ENCODE results near the gene MYO18B. TPM values are rescaled to one million over a fixed set of nuclear protein-coding genes. Genes with fewer than 3 reads are reported as not detected.

Gene MYO18B
- total RNA-seq, 1 experiment from 2014 or later: 0.11 TPM

GRCh38 chr22:25911243-25911972 is 169.4 kb downstream of the MYO18B start:
- Histone ChIP-seq H3K4me3 (no peak overlapping the region), H3K36me3 (no peaks in the 10 kb centered on the region)
- no peak for DNase-seq (ENCODE audit: low read depth in 1 of 2, low spot score in 2 of 2)

GRCh38 chr22:25919452-25919851 is 177.5 kb downstream of the MYO18B start:
- no peak for DNase-seq (ENCODE audit: low read depth in 1 of 2, low spot score in 2 of 2)
- Histone ChIP-seq H3K27me3 (replicated peaks) (peaks cover 44% of the 10 kb centered on the region), H3K9me3 (replicated peaks) (no peaks in the 10 kb centered on the region), H3K4me3 (no peak overlapping the region), H3K4me1 (replicated peaks) (no peaks in the 10 kb centered on the region), H3K36me3 (no peaks in the 10 kb centered on the region), H3K27ac (no peak overlapping the region)

More at GRCh38 chr22:25911243-25911972, 169.4 kb downstream of the MYO18B start:
- peaks cover 48% of the 10 kb centered on the region for H3K27me3 ChIP-seq (replicated peaks)
- no peaks in the 10 kb centered on the region for H3K9me3 ChIP-seq (replicated peaks)
- no peak overlapping the region for H3K27ac ChIP-seq
- no peaks in the 10 kb centered on the region for H3K4me1 ChIP-seq (replicated peaks)

GRCh38 chr22:25922141-25922540 is 180.2 kb downstream of the MYO18B start:
- H3K27ac ChIP-seq: no peak overlapping the region
- H3K9me3 ChIP-seq (replicated peaks): no peaks in the 10 kb centered on the region
- DNase-seq (ENCODE audit: low read depth in 1 of 2, low spot score in 2 of 2): no peak
- H3K4me1 ChIP-seq (replicated peaks): no peaks in the 10 kb centered on the region
- H3K4me3 ChIP-seq: no peak overlapping the region
- no peaks in the 10 kb centered on the region for H3K36me3 ChIP-seq
- peaks cover 38% of the 10 kb centered on the region for H3K27me3 ChIP-seq (replicated peaks)

- Histone ChIP-seq H3K27ac (no peak overlapping the region), H3K4me3 (no peak overlapping the region), H3K36me3 (no peaks in the 10 kb centered on the region), H3K27me3 (replicated peaks) (peaks cover 24% of the 10 kb centered on the region), H3K9me3 (replicated peaks) (no peaks in the 10 kb centered on the region), H3K4me1 (replicated peaks) (no peaks in the 10 kb centered on the region)
- DNase-seq (ENCODE audit: low read depth in 1 of 2, low spot score in 2 of 2): no peak
Measured at GRCh38 chr22:25923914-25924313, 181.9 kb downstream of the MYO18B start.

- no peaks in the 10 kb centered on the region for H3K9me3 ChIP-seq (replicated peaks)
- H3K36me3 ChIP-seq: no peaks in the 10 kb centered on the region
- no peak for DNase-seq (ENCODE audit: low read depth in 1 of 2, low spot score in 2 of 2)
- H3K4me1 ChIP-seq (replicated peaks): no peaks in the 10 kb centered on the region; the same call in 1 of the 2 replicates
- no peak overlapping the region for H3K27ac ChIP-seq
- peaks cover 26% of the 10 kb centered on the region for H3K27me3 ChIP-seq (replicated peaks)
- no peak overlapping the region for H3K4me3 ChIP-seq
Measured at GRCh38 chr22:25928038-25928437, 186.1 kb downstream of the MYO18B start.

- H3K4me1 ChIP-seq (replicated peaks): no peaks in the 10 kb centered on the region; the same call in 1 of the 2 replicates
- no peak for DNase-seq (ENCODE audit: low read depth in 1 of 2, low spot score in 2 of 2)
- no peak overlapping the region for H3K27ac ChIP-seq
- no peaks in the 10 kb centered on the region for H3K36me3 ChIP-seq
- peaks cover 28% of the 10 kb centered on the region for H3K27me3 ChIP-seq (replicated peaks)
- H3K4me3 ChIP-seq: no peak overlapping the region
- H3K9me3 ChIP-seq (replicated peaks): no peaks in the 10 kb centered on the region
Measured at GRCh38 chr22:25929321-25929878, 187.4 kb downstream of the MYO18B start.

- H3K9me3 ChIP-seq (replicated peaks): no peaks in the 10 kb centered on the region
- no peak overlapping the region for H3K4me3 ChIP-seq
- H3K4me1 ChIP-seq (replicated peaks): no peaks in the 10 kb centered on the region; the same call in 1 of the 2 replicates
- no peak overlapping the region for H3K27ac ChIP-seq
- peaks cover 24% of the 10 kb centered on the region for H3K27me3 ChIP-seq (replicated peaks)
- no peaks in the 10 kb centered on the region for H3K36me3 ChIP-seq
- DNase-seq (ENCODE audit: low read depth in 1 of 2, low spot score in 2 of 2): no peak
Measured at GRCh38 chr22:25930083-25930482, 188.1 kb downstream of the MYO18B start.

GRCh38 chr22:25930788-25931310 is 188.9 kb downstream of the MYO18B start:
- H3K36me3 ChIP-seq: no peaks in the 10 kb centered on the region
- no peak for DNase-seq (ENCODE audit: low read depth in 1 of 2, low spot score in 2 of 2)
- no peak overlapping the region for H3K27ac ChIP-seq
- H3K9me3 ChIP-seq (replicated peaks): no peaks in the 10 kb centered on the region
- peaks cover 24% of the 10 kb centered on the region for H3K27me3 ChIP-seq (replicated peaks)
- H3K4me1 ChIP-seq (replicated peaks): no peaks in the 10 kb centered on the region; the same call in 1 of the 2 replicates
- no peak overlapping the region for H3K4me3 ChIP-seq

- no peaks in the 10 kb centered on the region; the same call in 1 of the 2 replicates for H3K4me1 ChIP-seq (replicated peaks)
- H3K27me3 ChIP-seq (replicated peaks): peaks cover 21% of the 10 kb centered on the region
- no peaks in the 10 kb centered on the region for H3K9me3 ChIP-seq (replicated peaks)
- DNase-seq (ENCODE audit: low read depth in 1 of 2, low spot score in 2 of 2): no peak
- H3K4me3 ChIP-seq: no peak overlapping the region
- H3K27ac ChIP-seq: no peak overlapping the region
- H3K36me3 ChIP-seq: no peaks in the 10 kb centered on the region
Measured at GRCh38 chr22:25933158-25933788, 191.3 kb downstream of the MYO18B start.

GRCh38 chr22:25935266-25936058 is 193.5 kb downstream of the MYO18B start:
- Histone ChIP-seq H3K27me3 (replicated peaks) (peaks cover 17% of the 10 kb centered on the region), H3K36me3 (no peaks in the 10 kb centered on the region), H3K4me1 (replicated peaks) (no peaks in the 10 kb centered on the region; the same call in 1 of the 2 replicates), H3K9me3 (replicated peaks) (no peaks in the 10 kb centered on the region), H3K27ac (no peak overlapping the region), H3K4me3 (no peak overlapping the region)
- DNase-seq (ENCODE audit: low read depth in 1 of 2, low spot score in 2 of 2): no peak

GRCh38 chr22:25938151-25938550 is 196.2 kb downstream of the MYO18B start:
- Histone ChIP-seq H3K27ac (no peak overlapping the region), H3K4me3 (no peak overlapping the region), H3K36me3 (no peaks in the 10 kb centered on the region), H3K27me3 (replicated peaks) (peaks cover 6% of the 10 kb centered on the region; the same call in 1 of the 2 replicates), H3K9me3 (replicated peaks) (no peaks in the 10 kb centered on the region), H3K4me1 (replicated peaks) (peaks cover 23% of the 10 kb centered on the region)
- no peak for DNase-seq (ENCODE audit: low read depth in 1 of 2, low spot score in 2 of 2)

- no peak overlapping the region for H3K4me3 ChIP-seq
- H3K27me3 ChIP-seq (replicated peaks): no peaks in the 10 kb centered on the region
- no peaks in the 10 kb centered on the region for H3K36me3 ChIP-seq
- peaks cover 25% of the 10 kb centered on the region for H3K4me1 ChIP-seq (replicated peaks)
- DNase-seq (ENCODE audit: low read depth in 1 of 2, low spot score in 2 of 2): no peak
- H3K9me3 ChIP-seq (replicated peaks): no peaks in the 10 kb centered on the region
- no peak overlapping the region for H3K27ac ChIP-seq
Measured at GRCh38 chr22:25939384-25939783, 197.4 kb downstream of the MYO18B start.

- no peaks in the 10 kb centered on the region for H3K9me3 ChIP-seq (replicated peaks)
- DNase-seq (ENCODE audit: low read depth in 1 of 2, low spot score in 2 of 2): no peak
- peaks cover 25% of the 10 kb centered on the region for H3K4me1 ChIP-seq (replicated peaks)
- no peak overlapping the region for H3K27ac ChIP-seq
- no peaks in the 10 kb centered on the region for H3K27me3 ChIP-seq (replicated peaks)
- no peak overlapping the region for H3K4me3 ChIP-seq
- H3K36me3 ChIP-seq: no peaks in the 10 kb centered on the region
Measured at GRCh38 chr22:25940479-25940878, 198.5 kb downstream of the MYO18B start.
